Upper lobe of left lung (tissue), 4 donors: Measurements from ENCODE around the gene FKTN.

Experiments used
- CTCF ChIP-seq, 6 experiments: fragments of 450-650 bp in 4 of 6; fragments of 200-600 bp in 2 of 6; sonication (generic) in 2 of 6; IDR thresholded peaks; one replicate each; pipeline ENCODE4 v1.5.1; 2016 to 2019; ENCODE audit warnings: antibody characterized with exemption in 6 of 6
- EP300 ChIP-seq, 4 donors: sonication (generic); formaldehyde crosslinking; IDR thresholded peaks; one replicate each; pipeline ENCODE4 v1.5.1; 2017; ENCODE audit warnings: antibody characterized with exemption in 4 of 4, control low read depth in 2 of 4

- TF ChIP-seq EP300 (IDR thresholded peaks at IDR 0.05): no peak
- TF ChIP-seq CTCF (IDR thresholded peaks at IDR 0.05): no peak
These were observed 112.8 kb downstream of the FKTN start for GRCh38 chr9:105670775-105671174.
